Activated naive CD4-positive, alpha-beta T cell treated with anti-CD3 and anti-CD28 coated beads, Interleukin-2, amount 50 U/mL, for 24 hours (primary cell): ENCODE data around the gene MYH9.
A peak's percentile ranks its signal among the peaks of the same experiment; 100 is the strongest.
"Not testable (repeated sequence)": the region's sequence is repeated elsewhere in the genome, so short reads cannot be mapped to it uniquely, and the experiment has no call there.

ENCODE experiments used
- H3K27ac Mint-ChIP-seq: one replicate; pipeline ENCODE4 v1.8.0; 2021; ENCODE audit warnings: mild to moderate bottlenecking, mixed read lengths
- H3K27me3 Mint-ChIP-seq: one replicate; pipeline ENCODE4 v1.8.0; 2021; ENCODE audit warnings: mixed read lengths
- H3K36me3 Mint-ChIP-seq: one replicate; pipeline ENCODE4 v1.8.0; 2021; ENCODE audit warnings: mixed read lengths
- H3K4me1 Mint-ChIP-seq: one replicate; pipeline ENCODE4 v1.8.0; 2021; ENCODE audit warnings: mixed read lengths
- H3K4me3 Mint-ChIP-seq: one replicate; pipeline ENCODE4 v1.8.0; 2021; ENCODE audit warnings: mild to moderate bottlenecking, mixed read lengths
- H3K9me3 Mint-ChIP-seq: one replicate; pipeline ENCODE4 v1.8.0; 2021; ENCODE audit warnings: mixed read lengths

MYH9 gene

GRCh38 chr22:36419912-36420882 lies 32.4 kb upstream of the MYH9 start:
- peaks cover 24% of the 10 kb centered on the region for H3K4me1 Mint-ChIP-seq
- no peak overlapping the region for H3K27ac Mint-ChIP-seq
- H3K4me3 Mint-ChIP-seq = no peak overlapping the region
- H3K27me3 Mint-ChIP-seq = no peaks in the 10 kb centered on the region
- no peaks in the 10 kb centered on the region for H3K36me3 Mint-ChIP-seq
- no peaks in the 10 kb centered on the region for H3K9me3 Mint-ChIP-seq

GRCh38 chr22:36419177-36419911 lies 31.6 kb upstream of the MYH9 start:
- Mint-ChIP-seq H3K4me3 (peak overlapping the region; percentile 47), H3K36me3 (no peaks in the 10 kb centered on the region), H3K4me1 (peaks cover 16% of the 10 kb centered on the region), H3K9me3 (no peaks in the 10 kb centered on the region), H3K27ac (peak overlapping the region; percentile 68), H3K27me3 (no peaks in the 10 kb centered on the region)

- Mint-ChIP-seq H3K9me3 (no peaks in the 10 kb centered on the region), H3K4me3 (no peak overlapping the region), H3K27ac (no peak overlapping the region), H3K36me3 (no peaks in the 10 kb centered on the region), H3K4me1 (peaks cover 16% of the 10 kb centered on the region), H3K27me3 (no peaks in the 10 kb centered on the region)
Observed at GRCh38 chr22:36417281-36417686, 29.5 kb upstream of the MYH9 start.

GRCh38 chr22:36415415-36416168 lies 27.8 kb upstream of the MYH9 start:
- Mint-ChIP-seq H3K36me3 (no peaks in the 10 kb centered on the region), H3K4me3 (no peak overlapping the region), H3K4me1 (peaks cover 25% of the 10 kb centered on the region), H3K27me3 (no peaks in the 10 kb centered on the region), H3K9me3 (no peaks in the 10 kb centered on the region), H3K27ac (peak overlapping the region; percentile 23)

- Mint-ChIP-seq H3K27me3 (no peaks in the 10 kb centered on the region), H3K4me1 (peaks cover 39% of the 10 kb centered on the region), H3K4me3 (no peak overlapping the region)
Observed at GRCh38 chr22:36413022-36413775, 25.4 kb upstream of the MYH9 start.

GRCh38 chr22:36411589-36412258 lies 24.0 kb upstream of the MYH9 start:
- no peaks in the 10 kb centered on the region for H3K36me3 Mint-ChIP-seq
- peaks cover 45% of the 10 kb centered on the region for H3K4me1 Mint-ChIP-seq
- no peaks in the 10 kb centered on the region for H3K9me3 Mint-ChIP-seq
- no peak overlapping the region for H3K4me3 Mint-ChIP-seq
- H3K27ac Mint-ChIP-seq = no peak overlapping the region
- no peaks in the 10 kb centered on the region for H3K27me3 Mint-ChIP-seq

More at GRCh38 chr22:36413022-36413775, 25.4 kb upstream of the MYH9 start:
- H3K9me3 Mint-ChIP-seq = no peaks in the 10 kb centered on the region
- no peak overlapping the region for H3K27ac Mint-ChIP-seq
- H3K36me3 Mint-ChIP-seq = no peaks in the 10 kb centered on the region

GRCh38 chr22:36409911-36410756 lies 22.4 kb upstream of the MYH9 start:
- H3K9me3 Mint-ChIP-seq = no peaks in the 10 kb centered on the region
- H3K36me3 Mint-ChIP-seq = no peaks in the 10 kb centered on the region
- peaks cover 57% of the 10 kb centered on the region for H3K4me1 Mint-ChIP-seq

GRCh38 chr22:36409554-36409910 lies 21.8 kb upstream of the MYH9 start:
- H3K4me3 Mint-ChIP-seq = peak overlapping the region; percentile 62
- H3K27ac Mint-ChIP-seq, H3K27me3 Mint-ChIP-seq, H3K9me3 Mint-ChIP-seq, H3K36me3 Mint-ChIP-seq: not testable (repeated sequence)
- peaks cover 63% of the 10 kb centered on the region for H3K4me1 Mint-ChIP-seq

More at GRCh38 chr22:36409911-36410756, 22.4 kb upstream of the MYH9 start:
- Mint-ChIP-seq H3K27ac (peak overlapping the region; percentile 65), H3K27me3 (no peaks in the 10 kb centered on the region), H3K4me3 (peak overlapping the region; percentile 62)

GRCh38 chr22:36409056-36409455 lies 21.3 kb upstream of the MYH9 start:
- no peaks in the 10 kb centered on the region for H3K9me3 Mint-ChIP-seq
- no peaks in the 10 kb centered on the region for H3K27me3 Mint-ChIP-seq
- H3K4me3 Mint-ChIP-seq = peak overlapping the region; percentile 40
- peak overlapping the region; percentile 26 for H3K27ac Mint-ChIP-seq
- no peaks in the 10 kb centered on the region for H3K36me3 Mint-ChIP-seq
- H3K4me1 Mint-ChIP-seq = peaks cover 67% of the 10 kb centered on the region

GRCh38 chr22:36406721-36407120 lies 19.0 kb upstream of the MYH9 start:
- Mint-ChIP-seq H3K9me3 (no peaks in the 10 kb centered on the region), H3K4me1 (peaks cover 60% of the 10 kb centered on the region), H3K36me3 (no peaks in the 10 kb centered on the region), H3K27me3 (no peaks in the 10 kb centered on the region), H3K27ac (no peak overlapping the region), H3K4me3 (no peak overlapping the region)

- no peaks in the 10 kb centered on the region for H3K27me3 Mint-ChIP-seq
- no peaks in the 10 kb centered on the region for H3K36me3 Mint-ChIP-seq
- peak overlapping the region; percentile 40 for H3K4me3 Mint-ChIP-seq
- peaks cover 55% of the 10 kb centered on the region for H3K4me1 Mint-ChIP-seq
- H3K27ac Mint-ChIP-seq = peak overlapping the region; percentile 87
- H3K9me3 Mint-ChIP-seq = no peaks in the 10 kb centered on the region
Observed at GRCh38 chr22:36405671-36406538, 18.1 kb upstream of the MYH9 start.

GRCh38 chr22:36405221-36405661 lies 17.5 kb upstream of the MYH9 start:
- H3K4me3 Mint-ChIP-seq = peak overlapping the region; percentile 40
- no peaks in the 10 kb centered on the region for H3K9me3 Mint-ChIP-seq
- H3K27me3 Mint-ChIP-seq = no peaks in the 10 kb centered on the region
- peaks cover 48% of the 10 kb centered on the region for H3K4me1 Mint-ChIP-seq
- H3K36me3 Mint-ChIP-seq = no peaks in the 10 kb centered on the region
- H3K27ac Mint-ChIP-seq = peak overlapping the region; percentile 86

- H3K36me3 Mint-ChIP-seq = no peaks in the 10 kb centered on the region
- no peaks in the 10 kb centered on the region for H3K9me3 Mint-ChIP-seq
- no peak overlapping the region for H3K4me3 Mint-ChIP-seq
- H3K27me3 Mint-ChIP-seq = no peaks in the 10 kb centered on the region
- peaks cover 45% of the 10 kb centered on the region for H3K4me1 Mint-ChIP-seq
- H3K27ac Mint-ChIP-seq = no peak overlapping the region
Observed at GRCh38 chr22:36404446-36404845, 16.7 kb upstream of the MYH9 start.
